CD4-positive, alpha-beta T cell (primary cell): ENCODE measurements around the gene GAP43. TPM values are rescaled to one million over a fixed set of nuclear protein-coding genes. Genes with fewer than 3 reads are reported as not detected.

Experiments used
- ATAC-seq: fragments of 200-7000 bp; cut with Tn5 transposase; one replicate; pipeline ENCODE4 v1.10.0; 2022; ENCODE audit warnings: mild to moderate bottlenecking; ENCODE audit not compliant: poor library complexity
- CTCF ChIA-PET: fragments of 350-600 bp; sonication (Branson Sonifier 250); formaldehyde crosslinking; loops from one replicate; lab custom pipeline; 2021; ENCODE audit warnings: antibody characterized with exemption, inconsistent platforms; lab: Charles Lee
- POLR2A ChIA-PET: fragments of 350-600 bp; sonication (Branson Sonifier 250); formaldehyde crosslinking; loops from one replicate; lab custom pipeline; 2021; ENCODE audit warnings: antibody characterized with exemption, inconsistent platforms; lab: Charles Lee
- DNase-seq, 14 experiments: peaks; one replicate each; pipeline ENCODE4 v3.0.0-alpha.2; 2013 to 2020; ENCODE audit warnings: mixed read lengths in 2 of 14
- H3K27ac ChIP-seq, 2 donors: one replicate each; pipeline versions ENCODE4 v1.5.1 to v1.7.0; 2013; ENCODE audit warnings: low read length in 2 of 2, low read depth in 1 of 2, mild to moderate bottlenecking in 1 of 2
- H3K27me3 ChIP-seq, 2 experiments: 1 replicate in 1 of 2; 2 replicates in 1 of 2; pipeline versions ENCODE4 v1.6.1 to v1.7.0; 2013; ENCODE audit warnings: low read length in 2 of 2, control low read depth in 1 of 2, mild to moderate bottlenecking in 1 of 2, moderate library complexity in 1 of 2; ENCODE audit not compliant: insufficient read depth in 2 of 2, control insufficient read depth in 1 of 2
- H3K36me3 ChIP-seq: one replicate; pipeline ENCODE4 v1.6.1; 2013; ENCODE audit warnings: low read length, control low read depth; ENCODE audit not compliant: insufficient read depth
- H3K4me1 ChIP-seq: one replicate; pipeline ENCODE4 v1.6.1; 2013; ENCODE audit warnings: low read length, control low read depth; ENCODE audit not compliant: insufficient read depth
- H3K4me3 ChIP-seq: one replicate; pipeline ENCODE4 v1.5.1; 2013; ENCODE audit warnings: mild to moderate bottlenecking, low read length, moderate library complexity
- H3K9me3 ChIP-seq, 2 experiments: 1 replicate in 1 of 2; 2 replicates in 1 of 2; pipeline versions ENCODE4 v1.6.1 to v1.7.0; 2013; ENCODE audit warnings: low read length in 2 of 2, mild to moderate bottlenecking in 2 of 2, control low read depth in 1 of 2, moderate library complexity in 1 of 2; ENCODE audit not compliant: control insufficient read depth in 1 of 2, insufficient read depth in 1 of 2
- H3K27ac Mint-ChIP-seq: one replicate; pipeline ENCODE4 v1.8.0; 2020; ENCODE audit warnings: mixed read lengths
- H3K27me3 Mint-ChIP-seq: one replicate; pipeline ENCODE4 v1.8.0; 2021; ENCODE audit warnings: mixed read lengths
- H3K36me3 Mint-ChIP-seq: one replicate; pipeline ENCODE4 v1.8.0; 2021; ENCODE audit warnings: low read depth, mixed read lengths
- H3K4me1 Mint-ChIP-seq: one replicate; pipeline ENCODE4 v1.8.0; 2021; ENCODE audit warnings: low read depth, mixed read lengths
- H3K4me3 Mint-ChIP-seq: one replicate; pipeline ENCODE4 v1.8.0; 2020; ENCODE audit warnings: mild to moderate bottlenecking, mixed read lengths
- H3K9me3 Mint-ChIP-seq: one replicate; pipeline ENCODE4 v1.8.0; 2020; ENCODE audit warnings: mixed read lengths
- intact Hi-C, 2 experiments: fragments of 100-400 bp; cut with DNase I in 1 of 2; cut with micrococcal nuclease in 1 of 2; formaldehyde crosslinking; loops; one replicate each; pipeline versions ENCODE4 v1.15.1 to v1.9.0; 2023 to 2025; cut with DNase I, micrococcal nuclease
- total RNA-seq, 174 experiments: library from RNA in 2 of 174; stranded (reverse) in 2 of 174; gene quantifications; one replicate each; pipeline ENCODE4 v1.2.3 and lab custom pipeline; 2021 to 2026
- TF ChIP-seq, protein P1 (sequence below): fragments of 200-600 bp; IDR thresholded peaks from one replicate; pipeline ENCODE4 v1.8.0; 2022; ENCODE audit warnings: antibody characterized with exemption, mild to moderate bottlenecking

The GAP43 gene
- total RNA-seq, 2 experiments from 2014 or later = not detected

DNA sequence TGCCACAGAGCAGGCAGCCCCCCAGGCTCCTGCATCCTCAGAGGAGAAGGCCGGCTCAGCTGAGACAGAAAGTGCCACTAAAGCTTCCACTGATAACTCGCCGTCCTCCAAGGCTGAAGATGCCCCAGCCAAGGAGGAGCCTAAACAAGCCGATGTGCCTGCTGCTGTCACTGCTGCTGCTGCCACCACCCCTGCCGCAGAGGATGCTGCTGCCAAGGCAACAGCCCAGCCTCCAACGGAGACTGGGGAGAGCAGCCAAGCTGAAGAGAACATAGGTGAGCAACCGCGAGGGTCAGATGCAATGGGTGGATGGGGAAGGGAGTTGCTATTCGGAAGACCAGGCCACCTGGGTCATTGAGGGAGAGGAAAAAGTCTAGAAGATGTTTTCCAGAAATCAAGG is 53.0 kb downstream of the GAP43 start:
- Histone ChIP-seq H3K9me3 (peaks cover 0 to 4% of the 10 kb centered on the region in 2 experiments), H3K4me1 (no peaks in the 10 kb centered on the region), H3K27ac (no peak overlapping the region), H3K36me3 (no peaks in the 10 kb centered on the region), H3K4me3 (no peak overlapping the region), H3K27me3 (peaks cover 10 to 13% of the 10 kb centered on the region in 2 experiments)
- peaks cover 90% of the 10 kb centered on the region for H3K27me3 Mint-ChIP-seq
- no peaks in the 10 kb centered on the region for H3K36me3 Mint-ChIP-seq
- intact Hi-C loops = no loop called here
- DNase-seq = no peak
- no peak overlapping the region for H3K4me3 Mint-ChIP-seq
- H3K9me3 Mint-ChIP-seq = no peaks in the 10 kb centered on the region
- no peaks in the 10 kb centered on the region for H3K4me1 Mint-ChIP-seq
- no peak for ATAC-seq
- TF ChIP-seq, protein P1, sequence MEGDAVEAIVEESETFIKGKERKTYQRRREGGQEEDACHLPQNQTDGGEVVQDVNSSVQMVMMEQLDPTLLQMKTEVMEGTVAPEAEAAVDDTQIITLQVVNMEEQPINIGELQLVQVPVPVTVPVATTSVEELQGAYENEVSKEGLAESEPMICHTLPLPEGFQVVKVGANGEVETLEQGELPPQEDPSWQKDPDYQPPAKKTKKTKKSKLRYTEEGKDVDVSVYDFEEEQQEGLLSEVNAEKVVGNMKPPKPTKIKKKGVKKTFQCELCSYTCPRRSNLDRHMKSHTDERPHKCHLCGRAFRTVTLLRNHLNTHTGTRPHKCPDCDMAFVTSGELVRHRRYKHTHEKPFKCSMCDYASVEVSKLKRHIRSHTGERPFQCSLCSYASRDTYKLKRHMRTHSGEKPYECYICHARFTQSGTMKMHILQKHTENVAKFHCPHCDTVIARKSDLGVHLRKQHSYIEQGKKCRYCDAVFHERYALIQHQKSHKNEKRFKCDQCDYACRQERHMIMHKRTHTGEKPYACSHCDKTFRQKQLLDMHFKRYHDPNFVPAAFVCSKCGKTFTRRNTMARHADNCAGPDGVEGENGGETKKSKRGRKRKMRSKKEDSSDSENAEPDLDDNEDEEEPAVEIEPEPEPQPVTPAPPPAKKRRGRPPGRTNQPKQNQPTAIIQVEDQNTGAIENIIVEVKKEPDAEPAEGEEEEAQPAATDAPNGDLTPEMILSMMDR = no peak
- CTCF ChIA-PET = no interaction called here
- H3K27ac Mint-ChIP-seq = no peak overlapping the region
- POLR2A ChIA-PET = no interaction called here

DNA sequence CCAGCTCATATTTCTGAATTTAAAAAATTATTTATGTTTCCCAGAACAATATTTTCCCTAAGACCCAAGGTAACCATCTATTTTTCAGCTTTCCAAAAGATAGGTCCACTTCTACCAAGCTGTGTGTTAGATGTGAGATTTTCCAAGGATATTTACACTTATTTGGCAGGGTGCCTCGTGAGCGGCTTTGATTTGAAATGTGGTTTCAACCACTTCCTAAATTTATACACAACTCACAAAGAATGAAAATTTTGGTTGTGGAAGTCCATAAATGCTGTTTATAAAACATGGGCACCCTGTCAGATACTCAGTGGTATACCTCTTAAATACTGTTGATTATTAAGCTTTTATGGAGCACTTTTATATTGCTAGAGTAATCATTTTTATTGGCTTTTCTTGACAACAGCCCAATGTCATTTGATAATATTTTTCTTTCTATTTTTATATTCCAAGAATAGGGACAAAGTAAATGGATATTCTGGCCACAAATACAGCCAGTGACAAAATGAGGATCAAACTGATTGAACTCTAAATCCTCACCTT is 57.6 kb downstream of the GAP43 start:
- POLR2A ChIA-PET = no interaction called here
- intact Hi-C loops = no loop called here
- H3K4me1 Mint-ChIP-seq = no peaks in the 10 kb centered on the region
- no peaks in the 10 kb centered on the region for H3K36me3 Mint-ChIP-seq
- no peaks in the 10 kb centered on the region for H3K9me3 Mint-ChIP-seq
- Histone ChIP-seq H3K4me1 (no peaks in the 10 kb centered on the region), H3K36me3 (no peaks in the 10 kb centered on the region), H3K27me3 (peaks cover 13 to 22% of the 10 kb centered on the region in 2 experiments), H3K9me3 (peaks cover 0 to 4% of the 10 kb centered on the region in 2 experiments), H3K4me3 (no peak overlapping the region), H3K27ac (no peak overlapping the region)
- H3K4me3 Mint-ChIP-seq = no peak overlapping the region
- TF ChIP-seq, protein P1 = no peak
- ATAC-seq (no peak), DNase-seq (peak in 1 of 14 experiments; percentile 5)
- CTCF ChIA-PET = no interaction called here
- H3K27ac Mint-ChIP-seq = no peak overlapping the region
- peaks cover 63% of the 10 kb centered on the region for H3K27me3 Mint-ChIP-seq

DNA sequence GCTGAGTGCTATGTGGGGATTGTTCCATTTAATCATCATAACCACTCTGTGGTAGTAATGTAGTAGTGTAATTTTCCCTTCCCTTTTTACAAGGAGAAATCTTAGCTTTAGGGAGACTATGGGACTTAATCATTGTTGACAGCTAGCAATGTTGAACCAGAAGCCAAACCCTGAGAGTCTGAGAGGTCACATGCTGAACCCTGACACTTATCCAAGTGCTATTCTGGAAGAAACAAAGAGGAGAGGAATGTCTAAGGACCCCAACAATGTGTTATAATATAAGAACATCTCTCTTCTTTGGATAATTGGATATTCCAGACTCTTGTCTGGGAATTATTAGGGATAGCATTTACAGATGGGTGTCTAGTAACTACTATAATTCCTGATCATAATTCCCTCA is 58.4 kb downstream of the GAP43 start:
- no peak overlapping the region for H3K27ac Mint-ChIP-seq
- Histone ChIP-seq H3K27ac (no peak overlapping the region), H3K4me1 (no peaks in the 10 kb centered on the region), H3K36me3 (no peaks in the 10 kb centered on the region), H3K27me3 (peaks cover 5 to 22% of the 10 kb centered on the region in 2 experiments), H3K4me3 (no peak overlapping the region), H3K9me3 (no peaks in the 10 kb centered on the region)
- peaks cover 54% of the 10 kb centered on the region for H3K27me3 Mint-ChIP-seq
- ATAC-seq (no peak), DNase-seq (no peak)
- TF ChIP-seq, protein P1 = no peak
- H3K4me1 Mint-ChIP-seq = no peaks in the 10 kb centered on the region
- intact Hi-C loops = no loop called here
- no peaks in the 10 kb centered on the region for H3K36me3 Mint-ChIP-seq
- ChIA-PET POLR2A (no interaction called here), CTCF (no interaction called here)
- no peak overlapping the region for H3K4me3 Mint-ChIP-seq
- no peaks in the 10 kb centered on the region for H3K9me3 Mint-ChIP-seq
